ENCODE results near the gene LNP1.
"Not testable (repeated sequence)": the region's sequence is repeated elsewhere in the genome, so short reads cannot be mapped to it uniquely, and the experiment has no call there.

The LNP1 gene

DNA sequence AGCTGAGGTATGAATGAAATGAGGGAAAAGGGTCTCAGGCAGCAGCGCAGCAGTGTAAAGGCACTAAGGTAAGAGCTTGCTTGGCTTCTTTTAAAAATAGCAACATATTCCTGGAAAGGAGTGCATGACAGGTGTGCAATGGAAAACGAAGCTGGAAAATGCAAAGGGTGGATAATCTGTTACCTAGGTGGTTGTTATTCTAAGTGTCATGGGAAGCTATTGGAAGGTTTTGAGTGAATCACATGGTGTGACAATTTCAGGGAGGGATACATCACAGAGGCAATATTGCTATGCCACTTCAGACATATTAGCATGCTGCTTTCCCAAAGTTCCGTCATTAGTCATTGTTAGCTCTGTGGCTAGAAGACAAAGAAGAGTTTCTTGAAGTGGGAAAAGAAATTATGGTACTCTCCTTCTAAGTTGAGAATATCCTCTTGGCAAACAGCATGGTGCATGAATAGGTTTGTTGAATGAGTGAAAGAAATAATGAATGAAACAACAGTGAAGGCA is 62.4 kb downstream of the LNP1 start:
- Histone ChIP-seq H3K9me3 (ENCODE audit: control insufficient read depth, insufficient read depth, low read length) (peaks cover 2% of the 10 kb centered on the region; the same call in 1 of the 2 replicates), H3K9ac (ENCODE audit: low read depth, low read length) (no peak overlapping the region), H3K36me3 (ENCODE audit: insufficient read depth, low read length) (no peaks in the 10 kb centered on the region; the same call in 1 of the 2 replicates), H3K4me1 (ENCODE audit: insufficient read depth, low read length) (no peaks in the 10 kb centered on the region)

DNA sequence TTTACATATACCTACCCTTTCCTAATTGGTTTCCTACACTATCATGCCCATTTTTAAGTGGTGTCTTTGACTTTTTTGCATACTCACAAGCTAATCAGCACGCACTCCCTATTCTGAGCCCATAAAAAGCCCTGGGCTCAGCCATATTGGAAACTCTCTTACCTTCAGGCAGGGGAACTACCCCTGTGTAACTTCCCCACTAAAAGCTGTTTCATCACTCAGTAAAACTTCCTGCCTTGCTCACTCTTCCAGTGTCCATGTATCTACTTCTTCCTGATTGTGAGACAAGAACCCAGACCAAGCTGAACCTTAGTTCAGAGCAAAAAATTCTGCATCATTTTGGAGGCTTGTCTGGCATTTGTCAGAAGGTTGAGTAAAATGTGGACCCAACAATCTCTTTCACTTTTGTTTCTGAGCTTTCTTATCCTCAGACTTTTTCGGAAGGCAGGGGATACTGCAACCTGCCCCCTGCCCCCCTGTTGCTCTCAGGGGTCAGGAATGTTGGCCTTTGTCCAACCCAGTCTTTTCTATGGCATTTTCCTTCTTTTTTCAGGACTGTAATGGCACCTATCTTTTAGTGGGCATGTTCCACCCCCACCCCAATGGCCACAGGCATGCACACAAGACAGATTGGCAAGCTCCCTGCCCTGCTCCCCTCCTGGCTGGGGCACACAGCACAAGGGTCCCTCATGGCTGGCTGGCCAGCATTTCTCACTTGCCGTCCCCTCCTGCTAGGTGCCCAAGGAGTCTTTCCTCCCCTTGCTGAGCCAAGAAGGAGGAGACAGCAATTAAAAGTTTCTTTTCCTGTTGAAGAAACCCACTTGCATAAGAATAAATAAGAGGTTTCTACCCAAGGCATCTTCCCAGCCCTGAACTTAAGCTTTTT is 64.8 kb downstream of the LNP1 start:
- Histone ChIP-seq H3K36me3 (ENCODE audit: insufficient read depth, low read length) (no peaks in the 10 kb centered on the region; the same call in 1 of the 2 replicates), H3K9ac (ENCODE audit: low read depth, low read length) (no peak overlapping the region), H3K9me3 (ENCODE audit: control insufficient read depth, insufficient read depth, low read length) (no peaks in the 10 kb centered on the region; the same call in 1 of the 2 replicates), H3K4me1 (ENCODE audit: insufficient read depth, low read length) (no peaks in the 10 kb centered on the region)

DNA sequence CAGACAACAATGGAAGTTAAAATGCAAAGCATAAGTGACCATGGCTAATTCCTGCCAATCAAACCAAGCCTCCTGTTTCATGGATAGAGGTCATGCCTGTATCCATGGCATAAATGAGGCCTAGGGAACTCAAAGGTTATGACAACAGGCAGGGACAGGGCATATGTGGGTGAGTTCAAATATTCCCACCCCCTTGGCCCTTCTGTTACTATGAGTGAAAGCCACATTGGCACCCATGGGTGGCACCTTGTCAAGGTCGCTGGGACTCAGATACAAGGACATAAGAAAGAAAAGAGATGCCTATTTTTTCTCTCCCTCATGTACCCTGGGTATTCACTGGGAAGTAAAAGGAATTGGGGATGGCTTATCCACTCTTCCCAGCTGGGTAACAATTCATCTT is 65.8 kb downstream of the LNP1 start:
- Histone ChIP-seq H3K9ac (ENCODE audit: low read depth, low read length) (no peak overlapping the region), H3K4me1 (ENCODE audit: insufficient read depth, low read length) (no peaks in the 10 kb centered on the region), H3K9me3 (ENCODE audit: control insufficient read depth, insufficient read depth, low read length) (no peaks in the 10 kb centered on the region; the same call in 1 of the 2 replicates), H3K36me3 (ENCODE audit: insufficient read depth, low read length) (no peaks in the 10 kb centered on the region; the same call in 1 of the 2 replicates)

DNA sequence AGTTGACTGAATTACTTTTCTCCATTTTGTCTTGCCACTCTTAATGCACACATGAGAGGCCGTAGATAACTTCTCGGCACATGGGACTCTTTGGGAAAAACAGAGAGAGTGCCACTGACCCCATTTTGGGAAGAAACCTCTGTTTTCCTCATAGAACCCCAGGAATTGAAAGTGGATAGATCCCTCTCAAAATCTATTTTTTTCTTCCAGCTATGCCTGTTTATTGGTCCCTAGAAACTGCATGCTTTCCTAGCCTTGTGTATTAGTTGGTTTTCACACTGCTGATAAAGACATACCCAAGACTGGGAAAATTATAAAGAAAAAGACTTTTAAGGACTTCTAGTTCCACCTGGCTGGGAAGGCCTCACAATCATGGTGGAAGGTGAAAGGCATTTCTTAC is 67.3 kb downstream of the LNP1 start:
- H3K36me3 ChIP-seq (ENCODE audit: insufficient read depth, low read length) = no peaks in the 10 kb centered on the region; the same call in 1 of the 2 replicates
- H3K9me3 ChIP-seq (ENCODE audit: control insufficient read depth, insufficient read depth, low read length) = no peaks in the 10 kb centered on the region; the same call in 1 of the 2 replicates
- H3K4me1 ChIP-seq (ENCODE audit: insufficient read depth, low read length) = no peaks in the 10 kb centered on the region
- H3K9ac ChIP-seq (ENCODE audit: low read depth, low read length) = no peak overlapping the region

DNA sequence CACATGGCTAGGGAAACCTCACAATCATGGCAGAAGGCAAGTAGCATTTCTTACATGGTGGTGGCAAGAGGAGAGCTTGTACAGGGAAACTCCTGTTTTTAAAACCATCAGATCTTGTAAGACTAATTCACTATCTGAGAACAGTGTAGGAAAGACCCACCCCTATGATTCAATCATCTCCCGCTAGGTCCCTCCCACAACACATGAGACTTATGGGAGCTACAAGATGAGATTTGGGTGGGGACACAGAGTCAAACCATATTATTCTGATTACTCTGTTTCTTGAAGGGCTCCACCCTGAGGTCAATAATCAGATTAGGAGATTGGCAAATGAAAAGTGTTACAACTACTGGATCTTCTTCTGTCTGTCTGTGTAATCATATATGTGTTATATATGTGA is 69.6 kb downstream of the LNP1 start:
- Histone ChIP-seq H3K36me3 (ENCODE audit: insufficient read depth, low read length) (no peaks in the 10 kb centered on the region; the same call in 1 of the 2 replicates), H3K4me1 (ENCODE audit: insufficient read depth, low read length) (no peaks in the 10 kb centered on the region), H3K9ac (ENCODE audit: low read depth, low read length) (no peak overlapping the region), H3K9me3 (ENCODE audit: control insufficient read depth, insufficient read depth, low read length) (no peaks in the 10 kb centered on the region; the same call in 1 of the 2 replicates)

DNA sequence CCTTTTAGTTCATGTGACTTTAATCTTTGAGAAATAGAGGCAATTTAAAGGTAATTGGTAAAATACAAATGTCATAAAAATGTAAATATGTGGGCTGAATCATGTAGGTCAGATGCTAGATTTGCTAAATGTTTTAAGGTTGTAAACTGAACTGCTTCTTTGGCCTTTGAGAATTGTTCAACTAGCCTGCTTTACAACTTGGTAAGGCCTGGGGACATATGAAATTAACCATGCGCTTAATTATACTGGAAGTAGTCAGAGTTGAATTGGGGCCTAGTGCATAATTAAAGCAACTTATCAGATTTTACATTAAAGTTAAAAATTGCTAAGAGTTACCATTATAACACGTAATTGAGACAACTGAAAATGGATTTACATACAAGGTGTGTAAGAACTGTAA is 70.1 kb downstream of the LNP1 start:
- no peaks in the 10 kb centered on the region; the same call in 1 of the 2 replicates for H3K9me3 ChIP-seq (ENCODE audit: control insufficient read depth, insufficient read depth, low read length)
- no peaks in the 10 kb centered on the region; the same call in 1 of the 2 replicates for H3K36me3 ChIP-seq (ENCODE audit: insufficient read depth, low read length)
- no peaks in the 10 kb centered on the region for H3K4me1 ChIP-seq (ENCODE audit: insufficient read depth, low read length)
- no peak overlapping the region for H3K9ac ChIP-seq (ENCODE audit: low read depth, low read length)

DNA sequence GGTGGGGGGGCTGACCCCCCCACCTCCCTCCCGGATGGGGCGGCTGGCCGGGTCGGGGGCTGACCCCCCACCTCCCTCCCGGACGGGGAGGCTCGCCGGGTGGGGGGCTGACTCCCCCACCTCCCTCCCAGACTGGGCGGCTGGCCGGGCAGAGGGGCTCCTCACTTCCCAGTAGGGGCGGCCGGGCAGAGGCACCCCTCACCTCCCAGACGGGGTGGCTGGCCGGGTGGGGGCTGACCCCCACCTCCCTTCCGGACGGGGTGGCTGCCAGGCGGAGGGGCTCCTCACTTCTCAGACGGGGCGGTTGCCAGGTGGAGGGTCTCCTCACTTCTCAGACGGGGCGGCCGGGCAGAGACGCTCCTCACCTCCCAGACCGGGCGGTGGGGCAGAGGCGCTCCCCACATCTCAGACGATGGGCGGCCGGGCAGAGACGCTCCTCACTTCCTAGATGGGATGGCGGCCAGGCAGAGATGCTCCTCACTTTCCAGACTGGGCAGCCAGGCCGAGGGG is 76.6 kb downstream of the LNP1 start:
- H3K9ac ChIP-seq (ENCODE audit: low read depth, low read length); H3K36me3 ChIP-seq (ENCODE audit: insufficient read depth, low read length); H3K4me1 ChIP-seq (ENCODE audit: insufficient read depth, low read length); H3K9me3 ChIP-seq (ENCODE audit: control insufficient read depth, insufficient read depth, low read length): not testable (repeated sequence)

DNA sequence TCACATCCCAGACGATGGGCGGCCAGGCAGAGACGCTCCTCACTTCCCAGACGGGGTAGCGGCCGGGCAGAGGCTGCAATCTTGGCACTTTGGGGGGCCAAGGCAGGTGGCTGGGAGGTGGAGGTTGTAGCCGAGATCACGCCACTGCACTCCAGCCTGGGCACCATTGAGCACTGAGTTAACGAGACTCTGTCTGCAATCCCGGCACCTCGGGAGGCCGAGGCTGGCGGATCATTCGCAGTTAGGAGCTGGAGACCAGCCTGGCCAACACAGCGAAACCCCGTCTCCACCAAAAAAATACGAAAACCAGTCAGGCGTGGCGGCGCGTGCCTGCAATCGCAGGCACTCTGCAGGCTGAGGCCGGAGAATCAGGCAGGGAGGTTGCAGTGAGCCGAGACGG is 77.2 kb downstream of the LNP1 start:
- H3K9me3 ChIP-seq (ENCODE audit: control insufficient read depth, insufficient read depth, low read length); H3K36me3 ChIP-seq (ENCODE audit: insufficient read depth, low read length); H3K4me1 ChIP-seq (ENCODE audit: insufficient read depth, low read length); H3K9ac ChIP-seq (ENCODE audit: low read depth, low read length): not testable (repeated sequence)

DNA sequence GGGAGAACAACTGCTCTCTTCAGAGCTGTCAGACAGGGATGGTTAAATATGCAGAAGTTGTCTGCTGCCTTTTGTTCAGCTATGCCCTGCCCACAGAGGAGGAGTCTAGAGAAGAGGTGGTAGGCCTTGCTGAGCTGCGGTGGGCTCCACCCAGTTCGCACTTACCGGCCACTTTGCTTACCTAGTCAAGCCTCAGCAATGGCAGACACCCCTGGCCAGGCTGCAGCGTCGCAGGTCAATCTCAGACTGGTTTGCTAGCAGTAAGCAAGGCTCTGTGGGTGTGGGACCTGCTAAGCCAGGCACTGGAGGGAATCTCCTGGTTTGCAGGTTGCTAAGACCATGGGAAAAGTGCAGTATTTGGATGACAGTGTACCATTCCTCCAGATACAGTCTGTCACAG is 78.7 kb downstream of the LNP1 start:
- Histone ChIP-seq H3K9ac (ENCODE audit: low read depth, low read length) (no peak overlapping the region), H3K36me3 (ENCODE audit: insufficient read depth, low read length) (no peaks in the 10 kb centered on the region), H3K4me1 (ENCODE audit: insufficient read depth, low read length) (no peaks in the 10 kb centered on the region), H3K9me3 (ENCODE audit: control insufficient read depth, insufficient read depth, low read length) (no peaks in the 10 kb centered on the region)

DNA sequence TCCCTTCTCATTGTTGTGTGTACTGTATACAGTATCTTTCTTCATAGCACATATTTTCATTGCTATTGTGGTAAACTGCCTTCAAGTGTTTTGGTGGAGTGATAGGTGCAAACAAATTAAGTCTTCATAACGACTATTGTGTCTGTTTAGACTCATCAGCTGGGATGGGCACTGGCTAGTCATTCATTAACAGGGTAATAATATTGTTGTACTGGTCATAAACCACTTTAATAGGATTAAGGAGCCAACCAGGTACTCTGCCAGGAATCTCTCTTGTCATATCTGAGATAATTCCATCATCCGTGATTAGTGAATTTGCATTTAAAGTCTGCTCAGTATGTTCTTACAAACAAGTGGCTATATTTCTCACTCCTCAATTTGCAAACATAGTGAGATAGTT is 80.8 kb downstream of the LNP1 start:
- no peaks in the 10 kb centered on the region for H3K4me1 ChIP-seq (ENCODE audit: insufficient read depth, low read length)
- no peak overlapping the region for H3K9ac ChIP-seq (ENCODE audit: low read depth, low read length)
- H3K36me3 ChIP-seq (ENCODE audit: insufficient read depth, low read length) = no peaks in the 10 kb centered on the region
- no peaks in the 10 kb centered on the region for H3K9me3 ChIP-seq (ENCODE audit: control insufficient read depth, insufficient read depth, low read length)

DNA sequence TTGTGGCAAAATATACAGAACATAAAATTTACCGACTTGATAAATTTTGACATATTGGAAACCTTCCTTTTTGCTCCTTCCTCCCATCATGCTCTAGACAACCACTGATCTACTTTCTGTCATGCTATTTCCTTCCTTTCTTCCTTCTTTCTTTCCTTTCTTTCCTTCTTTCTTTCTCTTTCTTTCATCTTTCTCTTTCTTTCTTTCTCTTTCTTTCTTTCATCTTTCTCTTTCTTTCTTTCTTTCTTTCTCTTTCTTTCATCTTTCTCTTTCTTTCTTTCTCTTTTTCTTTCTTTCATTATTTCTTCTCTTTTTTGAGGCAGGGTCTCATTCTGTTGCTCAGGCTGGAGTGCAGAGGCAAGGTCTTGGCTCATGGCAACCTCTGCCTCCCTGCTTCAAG is 82.2 kb downstream of the LNP1 start:
- no peaks in the 10 kb centered on the region; the same call in 1 of the 2 replicates for H3K9me3 ChIP-seq (ENCODE audit: control insufficient read depth, insufficient read depth, low read length)

DNA sequence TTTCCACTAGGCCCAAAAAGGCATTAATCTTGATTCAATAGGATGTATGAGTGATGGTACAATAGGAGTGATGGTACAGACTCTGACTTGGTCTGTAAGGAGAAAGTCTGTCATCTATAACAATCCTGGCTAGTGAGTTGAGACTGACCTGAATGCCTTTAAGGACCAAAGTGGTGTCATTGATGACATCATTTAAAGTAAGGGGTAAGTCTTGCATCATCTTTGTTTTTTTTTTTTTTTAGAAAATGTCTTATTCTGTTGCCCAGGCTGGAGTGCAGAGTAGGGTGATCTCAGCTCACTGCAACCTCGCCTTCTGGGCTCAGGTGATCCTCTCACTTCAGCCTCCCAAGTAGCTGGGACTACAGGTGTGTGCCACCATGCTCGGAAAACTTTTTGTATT is 85.5 kb downstream of the LNP1 start:
- no peak overlapping the region for H3K9ac ChIP-seq (ENCODE audit: low read depth, low read length)
- H3K9me3 ChIP-seq (ENCODE audit: control insufficient read depth, insufficient read depth, low read length) = no peaks in the 10 kb centered on the region; the same call in 1 of the 2 replicates
- no peaks in the 10 kb centered on the region for H3K36me3 ChIP-seq (ENCODE audit: insufficient read depth, low read length)
- 0 out of 2 replicates have a peak, but pooled peaks cover 4% of the 10 kb centered on the region for H3K4me1 ChIP-seq (ENCODE audit: insufficient read depth, low read length)

More for the DNA sequence above, 82.2 kb downstream of the LNP1 start:
- H3K36me3 ChIP-seq (ENCODE audit: insufficient read depth, low read length) = no peaks in the 10 kb centered on the region
- H3K9ac ChIP-seq (ENCODE audit: low read depth, low read length) = no peak overlapping the region
- H3K4me1 ChIP-seq (ENCODE audit: insufficient read depth, low read length) = no peaks in the 10 kb centered on the region

DNA sequence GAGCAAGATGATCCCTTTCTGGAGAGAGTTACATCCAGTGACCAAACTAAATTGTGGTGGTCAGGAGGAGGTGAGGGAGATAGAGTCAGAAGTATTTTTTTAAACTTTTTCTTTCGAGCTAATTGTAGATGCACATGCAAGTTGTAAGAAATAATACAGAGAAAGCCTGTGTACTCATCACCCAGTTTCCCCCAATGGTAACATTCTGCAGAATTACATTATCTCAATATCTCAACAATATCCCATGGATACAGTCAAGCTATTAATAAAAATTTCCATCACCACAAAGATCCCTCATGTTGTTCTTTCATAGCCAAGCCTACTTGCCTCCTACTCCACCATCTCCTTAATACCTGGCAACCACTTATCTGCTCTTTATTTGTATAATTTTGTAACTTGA is 87.8 kb downstream of the LNP1 start:
- H3K9ac ChIP-seq (ENCODE audit: low read depth, low read length) = no peak overlapping the region
- H3K9me3 ChIP-seq (ENCODE audit: control insufficient read depth, insufficient read depth, low read length) = no peaks in the 10 kb centered on the region; the same call in 1 of the 2 replicates
- no peaks in the 10 kb centered on the region for H3K36me3 ChIP-seq (ENCODE audit: insufficient read depth, low read length)
- 0 out of 2 replicates have a peak, but pooled peaks cover 4% of the 10 kb centered on the region for H3K4me1 ChIP-seq (ENCODE audit: insufficient read depth, low read length)

DNA sequence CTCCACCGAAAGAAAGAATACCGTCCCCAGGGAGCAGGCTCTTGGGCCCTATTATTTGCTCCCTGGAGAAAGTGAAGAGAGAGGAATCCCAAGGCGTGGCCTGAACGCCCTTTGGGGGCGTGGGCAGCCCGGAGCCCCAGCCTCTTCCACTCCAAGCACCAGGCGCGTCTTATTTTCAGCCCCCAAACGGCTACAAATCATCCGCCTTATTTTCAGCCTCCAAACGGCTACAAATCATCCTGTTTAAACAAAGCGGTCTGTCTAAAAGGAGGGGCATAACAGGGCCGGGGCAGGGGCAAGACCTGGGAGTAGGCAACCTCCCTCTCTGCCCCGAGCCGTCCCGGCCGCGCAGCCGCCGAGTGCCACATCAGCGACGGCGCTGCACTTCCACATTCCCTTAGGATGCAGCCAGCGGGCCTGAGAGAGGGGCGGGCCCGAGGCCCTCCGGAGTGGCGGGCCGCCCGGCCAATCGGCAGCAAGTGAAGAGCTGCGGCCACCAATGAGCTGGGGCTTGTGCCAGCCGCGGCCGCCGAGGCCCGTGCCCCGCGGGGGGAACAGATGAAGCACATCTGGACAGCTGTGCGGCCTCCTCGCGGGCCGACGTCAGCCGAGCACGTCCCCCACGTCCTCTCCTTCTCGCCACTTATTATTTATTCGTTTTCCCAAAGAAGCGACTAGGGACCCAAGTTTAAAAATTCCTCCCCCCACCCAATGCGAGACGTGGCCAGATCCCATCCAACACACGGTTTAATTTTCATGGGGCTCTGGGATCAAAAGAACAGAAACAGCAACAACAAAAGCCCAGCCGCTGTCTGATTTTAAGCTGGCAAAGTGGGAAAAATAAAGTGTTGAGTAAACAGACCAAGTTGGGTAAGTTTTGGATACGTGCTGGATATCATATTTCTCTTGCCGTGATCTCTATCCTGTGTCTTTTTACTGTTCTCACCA is 91.0 kb downstream of the LNP1 start, which contains the start of gene TMEM45A:
TMEM45A (plus strand) TSS at position 561 of the 948 bp plus-strand sequence. CDS start 62,593 bp downstream, outside the sequence.
- Histone ChIP-seq H3K9ac (ENCODE audit: low read depth, low read length) (peak within 1 kb of the TSS; percentile 92), H3K36me3 (ENCODE audit: insufficient read depth, low read length) (no peaks in the 10 kb centered on the region), H3K4me1 (ENCODE audit: insufficient read depth, low read length) (0 out of 2 replicates have a peak, but pooled peaks cover 4% of the 10 kb centered on the region), H3K9me3 (ENCODE audit: control insufficient read depth, insufficient read depth, low read length) (no peaks in the 10 kb centered on the region; the same call in 1 of the 2 replicates)

Measured in ES-I3 (cell line).